Lower lobe of right lung (tissue), 2 donors: ENCODE data around the gene PGRMC2. TPM values are rescaled to one million over a fixed set of nuclear protein-coding genes. Genes with fewer than 3 reads are reported as not detected.
"Not testable (repeated sequence)": the region's sequence is repeated elsewhere in the genome, so short reads cannot be mapped to it uniquely, and the experiment has no call there.

Source experiments
- ATAC-seq, 2 donors: fragments of 200-7000 bp; cut with Tn5 transposase; one replicate each; pipeline ENCODE4 v1.9.1; 2020 to 2022; ENCODE audit warnings: mild to moderate bottlenecking in 2 of 2, moderate library complexity in 2 of 2
- DNase-seq: peaks from one replicate; pipeline ENCODE4 v3.0.0-alpha.2; 2020
- H3K27ac ChIP-seq: fragments of 200-600 bp; one replicate; pipeline ENCODE4 v1.8.0; 2022
- H3K27me3 ChIP-seq: fragments of 200-600 bp; one replicate; pipeline ENCODE4 v1.8.0; 2022; ENCODE audit warnings: low read depth
- H3K36me3 ChIP-seq: fragments of 200-600 bp; one replicate; pipeline ENCODE4 v1.8.0; 2022; ENCODE audit warnings: mild to moderate bottlenecking
- H3K4me1 ChIP-seq: fragments of 200-600 bp; one replicate; pipeline ENCODE4 v1.8.0; 2022
- H3K4me3 ChIP-seq: fragments of 200-600 bp; one replicate; pipeline ENCODE4 v1.8.0; 2022; ENCODE audit warnings: mild to moderate bottlenecking
- H3K9me3 ChIP-seq: fragments of 200-600 bp; one replicate; pipeline ENCODE4 v1.8.0; 2022
- intact Hi-C: fragments of 100-400 bp; cut with DNase I; formaldehyde crosslinking; loops from one replicate; pipeline ENCODE4 v1.11.0; 2022
- total RNA-seq: library from RNA; stranded (reverse); fragmentation: NEBNext Ultra II Directional; extraction: Animal tissue kit (Norgen Biotek cat#: 25700); gene quantifications from one replicate; pipeline ENCODE4 v1.2.1, GENCODE V29; 2021
- TF ChIP-seq, protein P1 (sequence below): fragments of 200-600 bp; IDR thresholded peaks from one replicate; pipeline ENCODE4 v1.8.0; 2022; ENCODE audit warnings: antibody characterized with exemption, mild to moderate bottlenecking
- donor health status: DM: no; HTN: yes; CAD: no; lungs with severe emphysema.

PGRMC2 gene
- total RNA-seq, 1 donor from 2014 or later = 55.5 TPM

DNA sequence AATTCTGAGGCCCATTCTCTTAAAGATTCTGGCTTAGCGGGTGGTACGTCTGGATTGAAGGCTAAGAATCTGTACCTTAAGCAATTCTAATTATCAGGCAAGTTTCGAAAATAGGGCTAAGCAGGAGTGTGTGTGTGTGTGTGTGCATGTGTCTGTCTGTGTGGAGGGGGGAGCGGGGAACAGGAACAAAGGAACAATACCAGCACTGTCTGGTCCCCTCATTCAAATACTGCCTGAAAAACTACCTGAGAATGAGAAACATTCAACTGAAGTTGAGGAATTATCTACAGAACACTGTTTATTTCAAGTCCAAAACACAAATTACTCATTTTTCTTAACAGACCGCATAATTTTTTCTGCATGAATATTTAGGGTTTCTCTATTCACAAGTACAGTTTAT, 18.6 kb downstream of the PGRMC2 start:
- TF ChIP-seq, protein P1, sequence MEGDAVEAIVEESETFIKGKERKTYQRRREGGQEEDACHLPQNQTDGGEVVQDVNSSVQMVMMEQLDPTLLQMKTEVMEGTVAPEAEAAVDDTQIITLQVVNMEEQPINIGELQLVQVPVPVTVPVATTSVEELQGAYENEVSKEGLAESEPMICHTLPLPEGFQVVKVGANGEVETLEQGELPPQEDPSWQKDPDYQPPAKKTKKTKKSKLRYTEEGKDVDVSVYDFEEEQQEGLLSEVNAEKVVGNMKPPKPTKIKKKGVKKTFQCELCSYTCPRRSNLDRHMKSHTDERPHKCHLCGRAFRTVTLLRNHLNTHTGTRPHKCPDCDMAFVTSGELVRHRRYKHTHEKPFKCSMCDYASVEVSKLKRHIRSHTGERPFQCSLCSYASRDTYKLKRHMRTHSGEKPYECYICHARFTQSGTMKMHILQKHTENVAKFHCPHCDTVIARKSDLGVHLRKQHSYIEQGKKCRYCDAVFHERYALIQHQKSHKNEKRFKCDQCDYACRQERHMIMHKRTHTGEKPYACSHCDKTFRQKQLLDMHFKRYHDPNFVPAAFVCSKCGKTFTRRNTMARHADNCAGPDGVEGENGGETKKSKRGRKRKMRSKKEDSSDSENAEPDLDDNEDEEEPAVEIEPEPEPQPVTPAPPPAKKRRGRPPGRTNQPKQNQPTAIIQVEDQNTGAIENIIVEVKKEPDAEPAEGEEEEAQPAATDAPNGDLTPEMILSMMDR = no peak
- peaks cover 6% of the 10 kb centered on the region for H3K9me3 ChIP-seq
- intact Hi-C loops = no loop called here
- no peak for DNase-seq
- H3K36me3 ChIP-seq = peaks cover 30% of the 10 kb centered on the region
- no peaks in the 10 kb centered on the region for H3K4me1 ChIP-seq
- H3K27ac ChIP-seq = no peak overlapping the region
- no peak overlapping the region for H3K4me3 ChIP-seq
- ATAC-seq = no peak
- no peaks in the 10 kb centered on the region for H3K27me3 ChIP-seq

DNA sequence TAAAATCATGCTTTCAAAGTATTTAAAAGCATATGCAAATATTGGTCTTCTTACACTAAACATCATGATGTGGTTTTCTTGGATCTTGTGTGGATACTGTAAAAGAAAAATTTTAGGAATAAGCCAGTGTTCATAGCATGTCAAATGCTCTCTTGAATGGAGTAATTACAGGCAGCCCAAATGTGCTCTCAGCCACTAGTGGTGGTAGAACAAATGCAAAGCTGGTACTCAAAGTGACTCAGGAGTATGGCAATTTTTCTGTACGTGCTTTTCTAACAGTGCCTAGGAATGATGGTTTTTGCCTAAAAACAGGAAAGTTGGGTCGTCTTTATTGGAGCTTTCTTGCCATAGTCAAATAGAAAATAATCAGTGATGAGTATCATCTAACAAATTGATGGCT, 19.9 kb downstream of the PGRMC2 start:
- DNase-seq (no peak), ATAC-seq (no peak)
- Histone ChIP-seq H3K27ac (no peak overlapping the region), H3K4me1 (no peaks in the 10 kb centered on the region), H3K36me3 (peaks cover 30% of the 10 kb centered on the region), H3K9me3 (peaks cover 6% of the 10 kb centered on the region), H3K27me3 (no peaks in the 10 kb centered on the region), H3K4me3 (no peak overlapping the region)
- intact Hi-C loops = no loop called here
- TF ChIP-seq, protein P1 = no peak

DNA sequence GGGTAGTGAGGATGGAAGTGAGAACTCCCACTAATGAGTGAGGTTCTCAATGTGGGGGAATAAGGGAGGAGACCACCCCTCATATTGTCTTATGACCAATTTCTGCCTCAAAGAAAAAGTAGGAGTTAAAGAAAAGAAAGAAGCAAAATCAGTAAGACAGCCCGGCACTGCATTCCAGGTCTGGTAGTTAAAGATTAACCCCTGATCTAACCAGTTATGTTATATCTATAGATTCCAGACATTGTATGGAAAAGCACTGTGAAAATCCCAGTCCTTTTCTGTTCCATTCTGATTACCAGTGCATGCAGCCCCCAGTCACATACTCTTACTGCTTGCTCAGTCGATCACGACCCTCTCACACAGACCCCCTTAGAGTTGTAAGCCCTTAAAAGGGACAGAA, 20.4 kb downstream of the PGRMC2 start:
- H3K4me1 ChIP-seq, intact Hi-C loops, DNase-seq, H3K27me3 ChIP-seq, H3K4me3 ChIP-seq, ATAC-seq, H3K27ac ChIP-seq, H3K9me3 ChIP-seq: not testable (repeated sequence)
- H3K36me3 ChIP-seq = peaks cover 29% of the 10 kb centered on the region

DNA sequence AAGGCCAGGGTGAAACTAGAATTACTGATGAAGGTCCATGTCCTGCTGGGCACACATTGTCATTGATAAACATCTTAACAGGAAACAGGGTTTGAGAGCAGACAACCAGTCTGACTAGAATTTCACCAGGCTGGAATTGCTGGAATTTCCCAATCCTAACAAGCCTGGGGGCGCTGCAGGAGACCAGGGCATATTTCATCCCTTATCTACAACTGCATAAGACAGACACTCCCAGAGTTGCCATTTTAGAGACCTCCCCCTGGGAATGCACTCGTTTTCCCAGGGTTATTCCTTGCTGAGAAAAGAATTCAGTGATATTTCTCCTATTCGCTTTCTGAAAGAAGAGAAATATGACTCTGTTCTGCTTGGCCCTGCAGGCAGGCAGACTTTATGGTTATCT, 22.1 kb downstream of the PGRMC2 start:
- H3K36me3 ChIP-seq = peaks cover 13% of the 10 kb centered on the region
- ATAC-seq, H3K27me3 ChIP-seq, H3K4me1 ChIP-seq, intact Hi-C loops, H3K27ac ChIP-seq, H3K9me3 ChIP-seq, DNase-seq, H3K4me3 ChIP-seq: not testable (repeated sequence)

DNA sequence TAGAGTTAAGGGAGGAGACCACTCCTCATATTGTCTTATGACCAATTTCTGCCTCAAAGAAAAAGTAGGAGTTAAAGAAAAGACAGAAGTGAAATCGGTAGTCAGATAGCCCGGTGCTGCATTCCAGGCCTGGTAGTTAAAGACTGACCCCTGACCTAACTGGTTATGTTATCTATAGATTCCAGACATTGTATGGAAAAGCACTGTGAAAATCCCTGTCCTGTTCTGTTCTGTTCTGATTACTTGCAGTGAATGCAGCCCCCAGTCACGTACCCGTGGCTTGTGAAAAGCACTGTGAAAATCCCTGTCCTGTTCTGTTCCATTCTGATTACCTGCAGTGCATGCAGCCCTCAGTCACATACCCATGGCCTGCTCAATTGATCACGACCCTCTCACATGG, 27.7 kb downstream of the PGRMC2 start:
- H3K4me3 ChIP-seq, intact Hi-C loops, H3K27ac ChIP-seq, ATAC-seq, H3K4me1 ChIP-seq, H3K27me3 ChIP-seq, H3K9me3 ChIP-seq, DNase-seq, H3K36me3 ChIP-seq: not testable (repeated sequence)

DNA sequence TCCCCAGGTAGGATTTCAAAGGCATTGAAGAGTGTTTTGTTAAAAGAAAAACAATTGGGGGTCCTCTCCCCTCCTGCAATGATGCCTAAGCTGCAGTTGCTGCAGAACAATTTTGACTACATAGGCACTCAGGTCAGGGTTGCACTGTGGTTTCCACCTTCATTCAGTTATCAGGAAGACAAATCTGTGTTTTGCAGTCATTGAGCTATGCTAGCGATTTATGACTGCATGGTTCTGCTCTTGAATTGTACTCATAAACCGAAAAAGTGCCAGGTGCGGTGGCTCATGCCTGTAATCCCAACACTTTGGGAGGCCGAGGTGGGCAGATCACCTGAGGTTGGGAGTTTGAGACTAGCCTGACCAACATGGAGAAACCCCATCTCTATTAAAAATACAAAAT, 29.4 kb downstream of the PGRMC2 start:
- intact Hi-C loops, H3K4me1 ChIP-seq, ATAC-seq: not testable (repeated sequence)

DNA sequence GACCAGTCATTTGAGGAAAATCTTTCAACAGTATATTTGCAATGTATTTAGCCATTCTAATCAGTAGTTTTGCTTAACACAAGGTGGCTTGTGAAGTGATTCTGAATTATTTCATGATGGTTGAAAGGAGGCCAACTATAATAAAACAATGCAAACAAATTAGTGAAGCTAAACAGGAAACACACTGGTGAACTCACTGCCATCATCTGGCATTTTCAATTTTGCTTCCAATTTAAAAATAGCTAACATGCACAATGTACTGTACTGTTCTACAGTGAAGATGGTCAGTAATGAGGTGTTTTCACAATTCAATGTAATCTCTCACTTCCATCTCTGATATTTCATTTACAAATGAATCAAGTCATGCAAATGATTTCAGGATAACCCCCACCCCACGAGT, 31.1 kb downstream of the PGRMC2 start:
- H3K27me3 ChIP-seq = no peaks in the 10 kb centered on the region
- no peak for ATAC-seq
- no peak overlapping the region for H3K4me3 ChIP-seq
- H3K36me3 ChIP-seq = no peaks in the 10 kb centered on the region
- no peaks in the 10 kb centered on the region for H3K4me1 ChIP-seq
- TF ChIP-seq, protein P1 = no peak
- intact Hi-C loops = no loop called here
- no peak overlapping the region for H3K27ac ChIP-seq
- no peaks in the 10 kb centered on the region for H3K9me3 ChIP-seq
- no peak for DNase-seq

More for the DNA sequence above, 29.4 kb downstream of the PGRMC2 start:
- not testable (repeated sequence) for H3K4me3 ChIP-seq, H3K36me3 ChIP-seq, DNase-seq, H3K27me3 ChIP-seq, H3K9me3 ChIP-seq, H3K27ac ChIP-seq

DNA sequence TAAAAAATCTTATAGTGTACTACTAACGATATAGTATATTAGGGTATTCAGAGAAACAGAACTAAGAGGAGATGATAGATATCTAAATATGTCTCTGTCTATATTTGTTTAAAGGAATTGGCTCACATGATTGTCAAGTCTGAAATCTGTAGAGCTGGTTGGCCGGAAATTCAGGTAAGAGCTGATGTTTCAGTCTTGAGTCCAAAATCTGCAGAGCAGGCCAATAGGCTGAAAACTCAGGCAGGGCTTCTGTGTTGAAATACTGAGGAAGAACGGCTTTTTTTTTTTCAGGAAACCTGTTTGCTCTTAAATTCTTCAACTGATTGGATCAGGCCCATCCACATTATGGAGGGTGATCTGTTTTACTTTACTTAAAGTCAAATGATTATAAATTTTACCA, 31.7 kb downstream of the PGRMC2 start:
- Histone ChIP-seq H3K27me3 (no peaks in the 10 kb centered on the region), H3K9me3 (no peaks in the 10 kb centered on the region), H3K4me3 (no peak overlapping the region), H3K27ac (no peak overlapping the region), H3K4me1 (no peaks in the 10 kb centered on the region), H3K36me3 (no peaks in the 10 kb centered on the region)
- ATAC-seq = no peak
- TF ChIP-seq, protein P1 = no peak
- intact Hi-C loops = no loop called here
- no peak for DNase-seq
